Right ventricle myocardium inferior (tissue), 1 donor: ENCODE data around the gene IDS. TPM values are rescaled to one million over a fixed set of nuclear protein-coding genes. Genes with fewer than 3 reads are reported as not detected.

ENCODE experiments used
- total RNA-seq: library from RNA; stranded (reverse); fragmentation: NEBNext Ultra II Directional; extraction: Animal tissue kit (Norgen Biotek cat#: 25700); gene quantifications from one replicate; pipeline ENCODE4 v1.2.1, GENCODE V29; 2021
- donor health status: DM: no; HTN: yes; CAD: no; lungs with severe emphysema.

Gene IDS
- total RNA-seq, 1 donor from 2014 or later, result 77.6 TPM

Other genes with a start within 250 kb of the IDS start
- 32.5 TPM for gene EOLA1, start 35.7 kb upstream of the IDS start, total RNA-seq
- gene HSFX3, start 44.6 kb upstream of the IDS start, total RNA-seq, result not detected
- not detected for gene MAGEA9B, start 82.2 kb upstream of the IDS start, total RNA-seq
- not detected for gene HSFX2, start 90.0 kb upstream of the IDS start, total RNA-seq
- gene TMEM185A, start 126.5 kb upstream of the IDS start, total RNA-seq, result 33.5 TPM
- not detected for gene MAGEA11, start 206.8 kb upstream of the IDS start, total RNA-seq